ENCODE data around the gene LENEP. TPM values are rescaled to one million over a fixed set of nuclear protein-coding genes. Genes with fewer than 3 reads are reported as not detected.

LENEP gene
- total RNA-seq, 1 experiment from 2014 or later = 2.8 TPM

DNA sequence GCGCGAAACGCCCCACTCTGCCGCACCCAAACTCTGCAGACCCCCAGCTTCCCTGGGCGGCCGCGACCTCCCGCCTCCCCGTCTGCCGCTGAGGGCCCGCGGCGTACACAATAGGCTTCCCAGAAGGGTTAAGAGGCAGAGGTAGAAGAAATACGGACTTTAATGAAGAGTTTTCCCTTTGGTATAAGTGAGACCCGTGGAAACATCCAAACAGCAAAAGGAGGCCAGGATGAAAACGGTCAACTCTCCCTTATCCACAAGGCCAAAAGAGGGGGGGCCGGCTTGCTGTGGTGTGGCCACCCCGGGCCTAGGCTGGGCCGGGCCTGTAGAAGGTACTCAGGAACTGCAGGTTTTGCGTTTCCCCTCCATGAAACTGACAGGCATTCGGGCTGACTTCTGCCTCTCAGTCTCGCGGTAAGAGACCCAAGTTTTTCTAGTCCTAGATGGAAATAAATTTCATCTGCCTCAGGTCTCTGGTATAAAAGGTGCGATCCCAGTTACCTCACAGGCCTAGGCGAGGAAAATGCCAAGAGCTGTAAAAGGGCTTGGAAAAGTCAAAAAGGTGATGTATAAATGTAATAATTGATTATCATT, 31.1 kb upstream of the LENEP start:
- no peaks in the 10 kb centered on the region for H3K9me3 ChIP-seq (ENCODE audit: control insufficient read depth, low read depth, low read length)
- H3K4ac ChIP-seq (ENCODE audit: low read depth, low read length) = no peak overlapping the region
- no peak overlapping the region for H2AK5ac ChIP-seq (ENCODE audit: insufficient read length, low read length)
- no peak overlapping the region for H3T11ph ChIP-seq (ENCODE audit: low read length)
- no peak overlapping the region for H4K8ac ChIP-seq (replicated peaks; ENCODE audit: insufficient read length, low read depth, low read length)
- H3K18ac ChIP-seq (ENCODE audit: insufficient read length, low read depth, low read length) = no peak overlapping the region
- no peak overlapping the region for H2BK15ac ChIP-seq (ENCODE audit: low read depth, low read length)
- Mint-ChIP-seq H3K4me1 (peaks cover 33 to 38% of the 10 kb centered on the region in 2 experiments), H3K36me3 (ENCODE audit: insufficient read depth in 1 of 3, low read depth in 3 of 3) (peaks cover 36 to 76% (median 64%) of the 10 kb centered on the region in 3 experiments), H3K9me3 (no peaks in the 10 kb centered on the region), H3K27ac (peak overlapping the region; percentile 70 to 95 (median 93)), H3K27me3 (ENCODE audit: low read depth) (no peaks in the 10 kb centered on the region), H3K4me3 (peak overlapping the region; percentile 78 to 87)
- H3K79me1 ChIP-seq (ENCODE audit: insufficient read depth, low read depth, low read length, poor library complexity, severe bottlenecking) = no peaks in the 10 kb centered on the region
- no peak for TF ChIP-seq CTCF (conservative IDR thresholded peaks at IDR 0.05)
- H4K5ac ChIP-seq (ENCODE audit: insufficient read length, low read depth, low read length) = no peak overlapping the region
- DNase-seq = no peak
- H3K14ac ChIP-seq (ENCODE audit: insufficient read depth, low read length) = 0 out of 2 replicates have a peak overlapping the region, but pooled peaks have one; percentile 60
- H3K23me2 ChIP-seq (ENCODE audit: insufficient read length, low read depth, low read length, poor library complexity, severe bottlenecking) = no peaks in the 10 kb centered on the region
- H2BK20ac ChIP-seq (ENCODE audit: low read depth, low read length, poor library complexity, severe bottlenecking) = no peak overlapping the region
- H3K4me2 ChIP-seq (ENCODE audit: insufficient read depth, insufficient read length, low read length) = peak overlapping the region; percentile 76
- H4K91ac ChIP-seq (ENCODE audit: insufficient read length, low read depth, low read length) = no peak overlapping the region
- H2AFZ ChIP-seq (ENCODE audit: low read length) = no peak overlapping the region
- no peak overlapping the region for H3K27ac ChIP-seq (ENCODE audit: insufficient read length, low read depth, low read length)
- no peak overlapping the region for H2BK120ac ChIP-seq (ENCODE audit: low read depth, low read length, poor library complexity, severe bottlenecking)
- no peak overlapping the region for H3K56ac ChIP-seq (ENCODE audit: insufficient read length, low read depth, low read length)
- no peak overlapping the region for H2BK5ac ChIP-seq (ENCODE audit: insufficient read length, low read length)
- peaks cover 2% of the 10 kb centered on the region for H4K20me1 ChIP-seq (ENCODE audit: control insufficient read depth, insufficient read depth, insufficient read length)
- H3K4me1 ChIP-seq (ENCODE audit: insufficient read depth, low read length) = 0 out of 2 replicates have a peak, but pooled peaks cover 2% of the 10 kb centered on the region
- no peak overlapping the region for H2BK12ac ChIP-seq (ENCODE audit: insufficient read length, low read depth, low read length)
- H3K9ac ChIP-seq (ENCODE audit: extremely low read depth, insufficient read length, low read length) = peak overlapping the region; percentile 74
- H3K23ac ChIP-seq (ENCODE audit: insufficient read length, low read depth, low read length) = no peak overlapping the region
- no CpG with 5 or more reads among the region's 25 CpGs for WGBS (ENCODE audit: extremely low coverage, insufficient read length, low lambda C conversion rate)
- no peaks in the 10 kb centered on the region for H3K27me3 ChIP-seq (ENCODE audit: insufficient read depth, low read length)
- no peaks in the 10 kb centered on the region; the same call in 1 of the 2 replicates for H3K79me2 ChIP-seq (ENCODE audit: insufficient read depth, low read length)
